Measurements from ENCODE around the gene IMPACT.

DNA sequence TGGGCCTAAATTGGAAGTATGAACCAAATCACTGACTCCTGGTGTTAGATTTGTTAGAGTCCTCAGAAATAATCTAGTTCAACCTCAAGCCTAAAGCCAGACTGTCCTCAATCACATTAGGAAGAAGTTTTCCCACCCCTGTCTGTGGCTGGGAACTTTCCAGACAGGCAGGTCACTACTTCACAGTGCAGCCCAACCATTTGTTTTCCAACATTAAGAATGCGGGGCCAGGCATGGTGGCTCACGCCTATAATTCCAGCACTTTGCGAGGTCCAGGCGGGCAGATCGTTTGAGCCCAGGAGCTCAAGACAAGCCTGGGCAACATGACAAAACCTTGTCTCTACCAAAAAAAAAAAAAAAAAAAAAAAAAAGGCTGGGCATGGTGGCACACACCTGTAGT lies 23.4 kb upstream of the IMPACT start:
- TF ChIP-seq TAF1 (IDR thresholded peaks at IDR 0.05; ENCODE audit: borderline replicate concordance, insufficient read depth, low read length) (no peak), POLR2AphosphoS5 (IDR thresholded peaks at IDR 0.05; ENCODE audit: low read depth, low read length) (no peak), SIN3A (IDR thresholded peaks at IDR 0.05; ENCODE audit: borderline replicate concordance, insufficient read depth, low read length) (no peak)
